GF-D8 (cell line): Measurements from ENCODE around the gene SPTBN5.

Experiments used
- DNase-seq: peaks from one replicate; lab custom pipeline; 2025; lab: John Stamatoyannopoulos, UW

Gene SPTBN5

DNA sequence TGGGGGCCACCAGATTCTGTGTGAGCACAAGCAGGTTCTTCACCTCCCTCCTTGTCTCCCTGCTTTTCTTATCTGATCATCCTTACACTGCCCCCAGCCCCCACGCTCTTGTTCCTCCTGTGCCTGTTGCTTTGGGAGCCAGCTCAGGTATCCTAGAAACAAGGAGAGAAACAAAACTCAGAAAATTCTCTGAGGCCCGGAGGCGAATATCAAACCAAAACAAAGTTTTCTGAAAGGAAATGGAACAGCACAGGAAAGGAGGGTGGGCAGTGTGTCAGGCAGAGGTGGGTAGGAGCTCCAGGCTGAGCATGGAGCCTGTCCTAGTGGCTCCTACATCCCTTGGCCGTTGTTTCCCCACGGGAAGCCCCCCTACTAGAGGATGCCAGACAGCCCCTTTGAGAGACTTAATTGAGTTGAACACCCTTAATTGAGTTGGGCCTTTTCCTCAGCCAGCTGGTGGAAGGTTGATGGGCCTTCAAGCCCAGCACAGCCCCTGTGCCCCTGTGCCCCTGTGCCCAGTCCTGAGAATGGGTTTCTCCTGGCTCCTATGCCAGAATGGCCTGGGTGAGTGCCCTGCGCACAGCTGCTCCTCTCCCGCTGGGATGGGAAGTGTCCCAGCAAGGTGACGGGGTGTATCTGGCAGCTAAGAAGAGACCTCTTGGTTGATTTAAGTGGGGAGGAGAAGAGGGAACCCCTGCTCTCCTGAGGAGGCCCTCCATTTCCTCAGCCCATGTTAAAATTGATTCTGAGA lies 88.8 kb downstream of the SPTBN5 start:
- no peak for DNase-seq

DNA sequence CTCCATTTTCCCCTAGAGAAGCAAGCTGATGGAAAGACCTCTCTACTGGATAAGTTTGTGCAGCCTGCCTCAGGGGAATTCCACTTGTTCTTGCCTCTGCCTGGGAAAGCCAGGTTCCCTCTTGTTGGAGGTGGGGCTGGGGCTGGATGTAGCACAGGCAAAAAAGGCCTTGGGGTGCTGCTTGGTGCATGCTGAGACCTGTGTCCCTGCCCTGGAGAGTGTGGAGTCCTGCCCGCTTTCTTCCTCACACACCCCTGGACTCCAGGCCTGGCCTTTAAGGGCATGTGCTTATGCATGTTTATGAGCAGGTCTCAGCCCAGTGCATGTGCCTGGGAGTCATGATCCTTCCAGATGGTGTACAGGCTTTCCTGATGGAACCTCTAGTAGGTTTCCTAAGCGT lies 89.5 kb downstream of the SPTBN5 start:
- no peak for DNase-seq

DNA sequence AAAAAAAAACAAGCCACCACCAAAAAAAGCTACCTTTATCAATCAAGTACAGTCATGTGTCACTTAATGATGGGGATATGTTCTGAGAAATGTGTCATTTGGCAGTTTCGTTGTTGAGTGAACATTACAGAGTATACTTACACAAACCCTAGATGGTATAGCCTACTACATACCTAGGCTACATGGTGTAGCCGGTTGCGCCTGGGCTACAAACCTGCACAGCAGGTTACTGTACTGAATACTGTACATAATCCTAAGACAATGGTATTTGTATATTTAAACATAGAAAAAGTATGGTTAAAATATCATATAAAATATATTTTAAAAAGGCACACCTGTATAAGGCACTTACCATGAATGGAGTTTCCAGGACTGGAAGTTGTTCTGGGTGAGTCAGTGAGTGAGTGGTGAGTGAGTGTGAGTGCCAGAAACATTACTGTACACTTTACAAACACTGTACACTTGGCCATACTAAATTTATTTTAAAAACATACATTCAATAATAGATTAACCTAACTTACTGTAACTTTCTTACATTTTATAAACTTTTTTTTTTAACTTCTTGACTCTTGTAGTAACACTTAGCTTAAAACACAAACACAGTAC lies 91.9 kb downstream of the SPTBN5 start:
- DNase-seq: no peak

DNA sequence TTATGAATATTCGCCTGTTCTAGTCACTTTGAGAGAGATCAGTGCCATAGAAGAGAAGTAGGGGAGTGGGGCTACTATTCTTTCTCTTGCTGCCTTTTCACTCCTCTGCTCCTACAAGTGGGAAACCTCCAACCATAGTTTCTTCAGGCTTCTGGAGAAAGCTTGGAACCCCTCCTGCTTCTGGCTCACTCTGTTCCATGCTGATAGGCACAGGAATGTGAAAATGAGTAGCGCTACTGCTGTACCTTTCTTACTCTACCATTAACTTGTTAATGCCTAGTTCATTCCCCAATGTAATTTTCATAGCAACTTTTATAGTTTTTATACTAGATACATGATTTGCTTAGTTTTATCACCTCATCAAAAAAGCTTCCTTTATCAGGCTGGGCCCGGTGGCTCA lies 92.7 kb downstream of the SPTBN5 start:
- DNase-seq: no peak

DNA sequence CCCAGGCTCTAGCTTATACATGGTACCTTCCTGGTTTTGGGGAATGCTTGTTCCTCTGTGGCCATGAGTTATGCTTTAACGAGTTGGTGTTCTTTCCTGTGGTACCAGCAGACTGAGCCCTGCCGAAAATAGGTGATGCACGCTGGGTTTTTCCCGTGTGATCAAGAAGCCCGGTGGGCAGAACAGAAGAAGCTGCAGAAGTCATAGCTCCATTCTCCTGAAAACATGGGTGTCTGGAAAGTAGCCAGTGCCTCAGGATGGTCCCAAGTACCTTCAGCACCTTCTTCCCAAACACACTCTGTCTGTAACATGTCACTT lies 94.4 kb downstream of the SPTBN5 start:
- no peak for DNase-seq

DNA sequence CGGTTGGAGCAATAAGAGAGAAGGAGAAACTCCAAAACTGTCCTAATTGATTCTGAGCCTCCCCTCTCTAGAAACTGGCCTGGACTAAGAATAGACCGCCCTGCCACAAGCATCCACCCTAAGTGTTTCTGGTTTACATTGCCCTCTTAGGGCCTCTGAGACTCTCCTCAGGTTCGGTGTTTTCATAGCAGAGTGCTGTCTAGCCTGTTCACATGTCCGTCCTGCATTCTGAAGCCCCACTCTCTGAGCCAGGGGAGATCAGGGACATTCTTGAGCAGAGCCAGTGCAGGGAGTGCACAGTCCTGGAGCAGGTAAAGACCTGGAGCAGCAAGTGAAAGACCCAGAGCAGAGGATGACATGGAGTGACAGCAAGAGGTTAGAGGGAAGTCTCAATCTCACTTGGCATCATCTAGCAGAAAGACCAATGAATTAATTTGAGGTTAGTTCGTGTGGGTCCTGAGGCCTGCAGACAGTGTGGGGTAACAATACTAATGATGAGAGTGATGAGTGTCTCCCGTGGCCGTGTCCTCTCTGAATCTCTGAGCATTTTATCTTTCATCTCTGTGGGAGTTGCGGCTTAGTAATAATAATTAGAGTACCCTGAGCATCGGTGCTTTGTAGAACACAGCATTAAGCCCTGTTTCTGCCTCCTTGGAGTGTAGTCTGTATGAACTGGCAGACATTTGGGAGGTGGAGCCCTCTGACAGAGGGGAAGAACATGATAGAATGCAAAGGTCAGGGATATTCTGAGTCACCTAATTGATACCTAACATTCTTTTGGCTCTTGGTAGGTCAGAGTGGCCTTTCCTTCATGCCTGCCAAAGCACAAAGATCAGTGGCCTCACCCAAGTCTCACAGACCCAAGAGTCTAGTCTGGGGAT lies 95.0 kb downstream of the SPTBN5 start:
- no peak for DNase-seq
